Measurements from ENCODE around the gene SPINT2.

Gene SPINT2

DNA sequence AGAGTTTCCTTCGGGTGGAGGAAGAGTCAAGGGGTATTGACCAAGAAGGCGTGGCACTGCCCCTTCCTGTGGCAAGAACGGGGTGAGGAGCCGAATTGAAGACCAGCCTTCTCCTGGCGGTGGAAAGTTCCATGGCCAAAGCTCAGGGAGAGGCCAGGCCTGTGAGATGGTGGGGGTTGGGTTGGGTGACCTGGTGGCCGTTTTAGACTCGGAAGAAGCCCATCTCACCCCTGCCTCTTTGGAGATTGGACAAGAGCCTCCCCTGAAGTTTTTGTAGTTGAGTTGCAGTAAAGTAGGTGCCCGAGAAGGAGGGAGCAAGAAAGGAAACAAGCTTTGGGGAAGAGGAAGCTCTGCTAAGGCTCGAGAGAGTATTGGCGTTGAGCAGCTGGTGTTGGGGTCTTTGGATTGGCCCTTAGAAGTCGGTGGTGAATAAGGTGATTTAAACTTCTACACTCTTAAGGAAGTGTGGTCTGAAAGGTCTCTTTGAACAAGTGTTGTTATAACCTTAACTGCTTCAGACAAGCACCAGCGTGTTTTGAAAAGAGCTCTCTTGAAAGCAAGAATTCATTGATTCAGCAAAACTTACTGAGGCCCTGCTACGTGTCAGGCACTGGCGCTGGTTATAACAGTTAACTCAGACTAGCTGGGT is 964 bp downstream of the SPINT2 start:
- Histone ChIP-seq H3K27ac (replicated peaks; ENCODE audit: low read length) (no peak overlapping the region), H4K91ac (ENCODE audit: low read depth, low read length, poor library complexity) (no peak overlapping the region), H3K9me3 (replicated peaks in 1 of 2; ENCODE audit: control insufficient read depth in 2 of 2, insufficient read depth in 1 of 2, low read depth in 1 of 2, low read length in 2 of 2) (no peaks in the 10 kb centered on the region), H2BK15ac (ENCODE audit: low read length) (peak overlapping the region; percentile 99), H3K4me1 (ENCODE audit: control insufficient read depth in 2 of 2, insufficient read depth in 1 of 2, low read depth in 1 of 2, low read length in 2 of 2) (peaks cover 17 to 22% of the 10 kb centered on the region in 2 donors), H4K8ac (ENCODE audit: low read depth, low read length) (peak overlapping the region; percentile 25), H2BK120ac (ENCODE audit: low read depth, low read length) (no peak overlapping the region), H3K79me1 (ENCODE audit: low read depth, low read length) (no peaks in the 10 kb centered on the region), H3K14ac (ENCODE audit: low read length) (peak overlapping the region; percentile 91), H3K9ac (ENCODE audit: low read depth, low read length, poor library complexity) (no peak overlapping the region), H3K18ac (ENCODE audit: low read length) (peak overlapping the region; percentile 98), H3K27me3 (ENCODE audit: control insufficient read depth in 3 of 3, insufficient read depth in 3 of 3, low read depth in 1 of 3, low read length in 3 of 3) (peaks cover 0 to 59% (median 2%) of the 10 kb centered on the region in 3 experiments), H3K4me2 (ENCODE audit: insufficient read depth, low read length, poor library complexity, severe bottlenecking) (peak overlapping the region; percentile 99), H2AFZ (ENCODE audit: low read length) (peak overlapping the region; percentile 91), H2BK12ac (ENCODE audit: low read length) (no peak overlapping the region), H3K36me3 (replicated peaks in 1 of 2; ENCODE audit: control insufficient read depth in 2 of 2, insufficient read depth in 2 of 2, low read length in 2 of 2) (no peaks in the 10 kb centered on the region), H3K23ac (ENCODE audit: low read depth, low read length, poor library complexity) (no peak overlapping the region), H3K4me3 (ENCODE audit: low read length in 2 of 2) (peak overlapping the region in 1 of 2 donors; percentile 92), H2AK5ac (ENCODE audit: low read depth, low read length) (peak overlapping the region; percentile 20), H3K4ac (ENCODE audit: low read length) (no peak overlapping the region), H2BK5ac (ENCODE audit: low read length) (peak overlapping the region; percentile 18)
- no CpG with 5 or more reads among the region's 14 CpGs for WGBS, 2 donors (ENCODE audit: extremely low coverage in 2 of 2, insufficient read length in 2 of 2, insufficient replicate concordance in 1 of 2)
- DNase-seq (ENCODE audit: low spot score): no peak

DNA sequence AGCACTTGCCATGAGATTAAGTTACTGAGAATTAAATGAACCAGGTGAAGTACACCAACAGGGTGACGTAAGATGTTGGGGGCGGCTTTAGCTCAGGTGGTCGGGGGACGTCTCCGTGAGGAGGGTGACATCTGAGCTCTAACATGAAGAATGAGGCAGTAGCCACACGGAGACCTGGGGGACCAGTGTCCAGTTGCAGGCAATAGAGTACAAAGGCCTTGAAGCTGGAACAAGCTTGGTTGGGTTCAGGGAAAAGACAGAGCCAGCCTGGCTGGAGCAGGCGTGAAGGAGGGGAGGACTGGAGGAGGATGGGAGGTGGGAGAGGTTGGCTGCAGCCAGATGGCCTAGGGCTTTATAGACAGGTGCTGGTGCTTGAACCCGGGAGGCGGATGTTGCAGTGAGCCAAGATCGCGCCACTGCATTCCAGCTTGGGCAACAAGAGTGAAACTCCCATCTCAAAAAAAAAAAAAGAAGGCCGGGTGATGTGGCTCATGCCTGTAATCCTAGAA is 1.6 kb downstream of the SPINT2 start:
- H3K9me3 ChIP-seq (replicated peaks in 1 of 2; ENCODE audit: control insufficient read depth in 2 of 2, insufficient read depth in 1 of 2, low read depth in 1 of 2, low read length in 2 of 2): no peaks in the 10 kb centered on the region
- no peak for DNase-seq (ENCODE audit: low spot score)
- H2AFZ ChIP-seq (ENCODE audit: low read length): no peak overlapping the region
- H3K4me3 ChIP-seq (ENCODE audit: low read length in 2 of 2): no peak overlapping the region
- no peak overlapping the region for H3K27ac ChIP-seq (replicated peaks; ENCODE audit: low read length)
- no peak overlapping the region for H3K18ac ChIP-seq (ENCODE audit: low read length)
- no peaks in the 10 kb centered on the region for H3K79me1 ChIP-seq (ENCODE audit: low read depth, low read length)
- no peak overlapping the region for H3K9ac ChIP-seq (ENCODE audit: low read depth, low read length, poor library complexity)
- H2BK15ac ChIP-seq (ENCODE audit: low read length): no peak overlapping the region
- H3K27me3 ChIP-seq (ENCODE audit: control insufficient read depth in 3 of 3, insufficient read depth in 3 of 3, low read depth in 1 of 3, low read length in 3 of 3): peaks cover 0 to 59% (median 2%) of the 10 kb centered on the region in 3 experiments
- H3K23ac ChIP-seq (ENCODE audit: low read depth, low read length, poor library complexity): no peak overlapping the region
- no peak overlapping the region for H4K8ac ChIP-seq (ENCODE audit: low read depth, low read length)
- no peak overlapping the region for H2BK12ac ChIP-seq (ENCODE audit: low read length)
- H3K36me3 ChIP-seq (replicated peaks in 1 of 2; ENCODE audit: control insufficient read depth in 2 of 2, insufficient read depth in 2 of 2, low read length in 2 of 2): no peaks in the 10 kb centered on the region
- H3K4me1 ChIP-seq (ENCODE audit: control insufficient read depth in 2 of 2, insufficient read depth in 1 of 2, low read depth in 1 of 2, low read length in 2 of 2): peaks cover 20 to 22% of the 10 kb centered on the region in 2 donors
- H2AK5ac ChIP-seq (ENCODE audit: low read depth, low read length): no peak overlapping the region
- WGBS, 2 donors (ENCODE audit: extremely low coverage in 2 of 2, insufficient read length in 2 of 2, insufficient replicate concordance in 1 of 2): no CpG with 5 or more reads among the region's 12 CpGs
- H2BK5ac ChIP-seq (ENCODE audit: low read length): no peak overlapping the region
- no peak overlapping the region for H3K14ac ChIP-seq (ENCODE audit: low read length)
- no peak overlapping the region for H3K4ac ChIP-seq (ENCODE audit: low read length)
- no peak overlapping the region for H3K4me2 ChIP-seq (ENCODE audit: insufficient read depth, low read length, poor library complexity, severe bottlenecking)
- no peak overlapping the region for H2BK120ac ChIP-seq (ENCODE audit: low read depth, low read length)
- H4K91ac ChIP-seq (ENCODE audit: low read depth, low read length, poor library complexity): no peak overlapping the region

DNA sequence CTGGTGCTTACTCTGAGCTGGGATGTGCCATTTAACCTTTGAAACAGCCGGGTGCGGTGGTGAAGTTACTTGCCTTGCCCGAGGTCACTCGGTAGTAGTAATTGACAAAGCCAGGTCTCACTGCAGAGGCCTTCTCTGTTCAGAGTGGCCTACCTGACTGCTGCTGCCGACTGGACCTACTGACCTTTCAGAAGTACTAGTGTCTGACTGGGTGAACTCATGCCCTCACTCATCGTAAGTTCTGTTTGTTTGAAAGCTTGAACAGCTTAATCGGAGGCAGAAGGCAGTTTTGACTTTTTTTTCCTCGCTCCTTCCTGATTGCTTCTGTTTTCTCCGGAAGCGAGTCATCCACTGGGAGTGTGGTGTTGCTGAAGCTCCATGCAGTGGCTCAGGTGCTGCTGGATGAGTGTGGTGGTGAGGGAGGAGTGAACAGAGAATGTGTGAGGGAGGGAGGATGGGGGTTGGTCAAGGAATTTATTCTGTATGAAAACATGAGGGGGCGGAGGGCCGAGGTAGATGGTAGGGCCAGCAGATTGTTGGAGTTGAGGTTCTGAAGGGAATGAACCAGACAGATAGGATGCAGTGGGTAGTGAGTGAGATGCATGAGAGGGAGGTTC is 2.7 kb downstream of the SPINT2 start:
- Histone ChIP-seq H2BK15ac (ENCODE audit: low read length) (no peak overlapping the region), H3K4me1 (ENCODE audit: control insufficient read depth in 2 of 2, insufficient read depth in 1 of 2, low read depth in 1 of 2, low read length in 2 of 2) (peaks cover 20 to 22% of the 10 kb centered on the region in 2 donors), H2BK120ac (ENCODE audit: low read depth, low read length) (no peak overlapping the region), H3K23ac (ENCODE audit: low read depth, low read length, poor library complexity) (no peak overlapping the region), H3K4ac (ENCODE audit: low read length) (no peak overlapping the region), H2AK5ac (ENCODE audit: low read depth, low read length) (peak overlapping the region; percentile 47), H2AFZ (ENCODE audit: low read length) (no peak overlapping the region), H3K27me3 (ENCODE audit: control insufficient read depth in 3 of 3, insufficient read depth in 3 of 3, low read depth in 1 of 3, low read length in 3 of 3) (peaks cover 0 to 59% (median 2%) of the 10 kb centered on the region in 3 experiments), H3K4me2 (ENCODE audit: insufficient read depth, low read length, poor library complexity, severe bottlenecking) (no peak overlapping the region), H4K91ac (ENCODE audit: low read depth, low read length, poor library complexity) (no peak overlapping the region), H4K8ac (ENCODE audit: low read depth, low read length) (no peak overlapping the region), H2BK5ac (ENCODE audit: low read length) (no peak overlapping the region), H3K27ac (replicated peaks; ENCODE audit: low read length) (no peak overlapping the region), H3K36me3 (replicated peaks in 1 of 2; ENCODE audit: control insufficient read depth in 2 of 2, insufficient read depth in 2 of 2, low read length in 2 of 2) (no peaks in the 10 kb centered on the region), H3K9me3 (replicated peaks in 1 of 2; ENCODE audit: control insufficient read depth in 2 of 2, insufficient read depth in 1 of 2, low read depth in 1 of 2, low read length in 2 of 2) (no peaks in the 10 kb centered on the region), H3K4me3 (ENCODE audit: low read length in 2 of 2) (no peak overlapping the region), H3K9ac (ENCODE audit: low read depth, low read length, poor library complexity) (no peak overlapping the region), H2BK12ac (ENCODE audit: low read length) (no peak overlapping the region), H3K14ac (ENCODE audit: low read length) (no peak overlapping the region), H3K79me1 (ENCODE audit: low read depth, low read length) (no peaks in the 10 kb centered on the region), H3K18ac (ENCODE audit: low read length) (no peak overlapping the region)
- DNase-seq (ENCODE audit: low spot score): no peak
- no CpG with 5 or more reads among the region's 12 CpGs for WGBS, 2 donors (ENCODE audit: extremely low coverage in 2 of 2, insufficient read length in 2 of 2, insufficient replicate concordance in 1 of 2)

DNA sequence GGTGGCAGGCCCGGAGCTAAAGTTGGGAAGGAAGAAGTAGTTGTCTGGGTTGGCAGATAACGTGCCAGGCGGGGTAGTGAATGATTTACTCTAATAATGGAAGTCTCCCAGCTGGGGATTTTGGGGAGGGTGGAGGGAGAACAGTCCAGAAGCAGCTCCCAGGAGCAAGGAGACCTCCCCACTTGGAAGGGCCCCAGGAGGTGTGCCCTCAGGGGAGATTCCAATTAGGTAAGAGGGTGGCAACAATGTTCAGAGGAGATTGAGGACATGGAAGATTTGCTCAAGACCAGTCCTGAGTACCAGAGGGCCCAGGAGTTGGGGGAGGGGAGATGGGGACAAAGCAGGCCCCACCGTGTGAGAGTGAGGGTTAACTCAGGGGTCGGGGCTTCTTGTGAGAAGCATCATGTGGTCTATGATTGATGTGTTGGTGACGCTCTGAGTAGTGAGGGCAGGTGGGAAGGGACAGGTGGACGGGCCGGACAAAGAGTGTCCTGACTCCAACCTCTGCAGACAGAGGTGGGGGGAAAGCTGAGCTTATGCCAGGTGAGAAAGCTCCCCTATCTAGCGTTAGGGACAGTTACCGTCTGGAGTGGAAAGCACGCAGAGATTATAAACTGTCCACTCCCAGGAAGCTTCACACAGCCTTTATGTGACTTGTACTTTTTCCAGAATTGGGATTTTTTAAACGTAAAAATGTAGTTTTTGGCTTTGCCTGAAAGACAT is 3.5 kb downstream of the SPINT2 start:
- Histone ChIP-seq H2AFZ (ENCODE audit: low read length) (no peak overlapping the region), H3K27ac (replicated peaks; ENCODE audit: low read length) (no peak overlapping the region), H3K23ac (ENCODE audit: low read depth, low read length, poor library complexity) (no peak overlapping the region), H4K91ac (ENCODE audit: low read depth, low read length, poor library complexity) (no peak overlapping the region), H2BK120ac (ENCODE audit: low read depth, low read length) (no peak overlapping the region), H3K4me1 (ENCODE audit: control insufficient read depth in 2 of 2, insufficient read depth in 1 of 2, low read depth in 1 of 2, low read length in 2 of 2) (peaks cover 20 to 22% of the 10 kb centered on the region in 2 donors), H3K9me3 (replicated peaks in 1 of 2; ENCODE audit: control insufficient read depth in 2 of 2, insufficient read depth in 1 of 2, low read depth in 1 of 2, low read length in 2 of 2) (no peaks in the 10 kb centered on the region), H3K14ac (ENCODE audit: low read length) (no peak overlapping the region), H3K27me3 (ENCODE audit: control insufficient read depth in 3 of 3, insufficient read depth in 3 of 3, low read depth in 1 of 3, low read length in 3 of 3) (peaks cover 0 to 56% (median 2%) of the 10 kb centered on the region in 3 experiments), H2BK12ac (ENCODE audit: low read length) (no peak overlapping the region), H3K4me3 (ENCODE audit: low read length in 2 of 2) (no peak overlapping the region), H2BK5ac (ENCODE audit: low read length) (no peak overlapping the region), H2BK15ac (ENCODE audit: low read length) (peak overlapping the region; percentile 30), H3K18ac (ENCODE audit: low read length) (no peak overlapping the region), H3K9ac (ENCODE audit: low read depth, low read length, poor library complexity) (no peak overlapping the region), H3K36me3 (replicated peaks in 1 of 2; ENCODE audit: control insufficient read depth in 2 of 2, insufficient read depth in 2 of 2, low read length in 2 of 2) (no peaks in the 10 kb centered on the region), H3K4ac (ENCODE audit: low read length) (no peak overlapping the region), H3K4me2 (ENCODE audit: insufficient read depth, low read length, poor library complexity, severe bottlenecking) (no peak overlapping the region), H3K79me1 (ENCODE audit: low read depth, low read length) (no peaks in the 10 kb centered on the region), H2AK5ac (ENCODE audit: low read depth, low read length) (peak overlapping the region; percentile 47), H4K8ac (ENCODE audit: low read depth, low read length) (no peak overlapping the region)
- WGBS, 2 donors (ENCODE audit: extremely low coverage in 2 of 2, insufficient read length in 2 of 2, insufficient replicate concordance in 1 of 2): no CpG with 5 or more reads among the region's 12 CpGs
- DNase-seq (ENCODE audit: low spot score): no peak

Measured in neuronal stem cell (in vitro differentiated cells).